Calu3 (cell line): ENCODE measurements around the gene KANK4. TPM values are rescaled to one million over a fixed set of nuclear protein-coding genes. Genes with fewer than 3 reads are reported as not detected.

ENCODE experiments used
- BruUV-seq: library from RNA; stranded (reverse); fragments of 400-500 nt; replicated peaks from 2 replicates; lab custom pipeline; 2021; lab: Mats Ljungman, UMichigan
- CTCF ChIA-PET: fragments of 300-600 bp; sonication (Branson Sonifier 250); formaldehyde crosslinking; loops from one replicate; lab custom pipeline; 2022; ENCODE audit warnings: antibody characterized with exemption; lab: Charles Lee
- DNase-seq: peaks from one replicate; pipeline ENCODE4 v3.0.0; 2022
- H3K27ac Mint-ChIP-seq: one replicate; pipeline ENCODE4 v1.8.0; 2022; ENCODE audit warnings: mixed read lengths; ENCODE audit not compliant: unreplicated experiment
- H3K27me3 Mint-ChIP-seq: one replicate; pipeline ENCODE4 v1.8.0; 2022; ENCODE audit warnings: mixed read lengths; ENCODE audit not compliant: unreplicated experiment
- H3K36me3 Mint-ChIP-seq: one replicate; pipeline ENCODE4 v1.8.0; 2022; ENCODE audit warnings: mild to moderate bottlenecking, moderate library complexity, mixed read lengths; ENCODE audit not compliant: insufficient read depth, unreplicated experiment
- H3K4me1 Mint-ChIP-seq: one replicate; pipeline ENCODE4 v1.8.0; 2022; ENCODE audit warnings: mild to moderate bottlenecking, low read depth, mixed read lengths; ENCODE audit not compliant: unreplicated experiment
- H3K4me3 Mint-ChIP-seq: one replicate; pipeline ENCODE4 v1.8.0; 2022; ENCODE audit warnings: mild to moderate bottlenecking, low read depth, moderate library complexity, mixed read lengths; ENCODE audit not compliant: unreplicated experiment
- H3K9me3 Mint-ChIP-seq: one replicate; pipeline ENCODE4 v1.8.0; 2022; ENCODE audit warnings: low read depth, mixed read lengths; ENCODE audit not compliant: unreplicated experiment
- CTCF ChIP-seq: fragments of 200-600 bp; IDR thresholded peaks from one replicate; pipeline ENCODE4 v1.8.0; 2022; ENCODE audit warnings: antibody characterized with exemption; ENCODE audit not compliant: unreplicated experiment
- intact Hi-C: fragments of 100-400 bp; cut with micrococcal nuclease; formaldehyde crosslinking; loops from one replicate; pipeline ENCODE4 v1.10.0; 2022; ENCODE audit not compliant: unreplicated experiment
- total RNA-seq: library from RNA; stranded (reverse); gene quantifications from 2 replicates; pipeline ENCODE4 v1.2.3, GENCODE V29; 2022

KANK4 gene
- total RNA-seq, 1 experiment from 2014 or later = not detected

DNA sequence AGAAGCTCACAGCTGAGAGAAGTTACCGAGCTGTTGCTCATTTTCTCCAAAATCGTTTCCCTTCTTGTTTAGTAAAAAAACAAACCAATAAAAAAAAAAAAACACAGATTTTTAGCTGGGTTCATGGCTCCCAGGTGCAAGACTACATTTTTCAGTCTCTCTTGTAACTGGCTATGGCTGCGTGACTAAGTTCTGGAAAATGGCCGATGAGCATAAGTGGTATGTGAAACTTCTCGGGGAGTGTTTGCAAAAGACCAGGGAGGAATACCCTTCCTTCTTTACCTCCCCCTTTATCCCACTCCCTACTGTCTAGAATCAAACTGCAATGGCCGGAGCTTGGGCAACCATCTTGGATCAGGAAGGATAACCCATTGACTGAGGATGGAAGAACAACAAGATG lies 38.7 kb upstream of the KANK4 start:
- TF ChIP-seq CTCF = no peak
- no peaks in the 10 kb centered on the region for H3K4me1 Mint-ChIP-seq
- intact Hi-C loops = no loop called here
- peaks cover 13% of the 10 kb centered on the region for H3K27me3 Mint-ChIP-seq
- H3K4me3 Mint-ChIP-seq = no peak overlapping the region
- no peaks in the 10 kb centered on the region for H3K9me3 Mint-ChIP-seq
- no TSS peak for BruUV-seq
- H3K27ac Mint-ChIP-seq = no peak overlapping the region
- no peak for DNase-seq
- CTCF ChIA-PET = interaction anchor here (0.5 kb wide), 1 partner anchor 126 kb away, joined by 5 read pairs; no protein-coding TSS in a partner anchor
- no peaks in the 10 kb centered on the region for H3K36me3 Mint-ChIP-seq

- Mint-ChIP-seq H3K4me3 (no peak overlapping the region), H3K9me3 (no peaks in the 10 kb centered on the region), H3K27ac (no peak overlapping the region), H3K27me3 (peaks cover 18% of the 10 kb centered on the region), H3K4me1 (no peaks in the 10 kb centered on the region), H3K36me3 (no peaks in the 10 kb centered on the region)
- CTCF ChIA-PET = no interaction called here
- DNase-seq = peak; percentile 14
- BruUV-seq = no TSS peak
- TF ChIP-seq CTCF = no peak
- intact Hi-C loops = no loop called here
Measured at GRCh38 chr1:62356257-62356835, 37.1 kb upstream of the KANK4 start.

DNA sequence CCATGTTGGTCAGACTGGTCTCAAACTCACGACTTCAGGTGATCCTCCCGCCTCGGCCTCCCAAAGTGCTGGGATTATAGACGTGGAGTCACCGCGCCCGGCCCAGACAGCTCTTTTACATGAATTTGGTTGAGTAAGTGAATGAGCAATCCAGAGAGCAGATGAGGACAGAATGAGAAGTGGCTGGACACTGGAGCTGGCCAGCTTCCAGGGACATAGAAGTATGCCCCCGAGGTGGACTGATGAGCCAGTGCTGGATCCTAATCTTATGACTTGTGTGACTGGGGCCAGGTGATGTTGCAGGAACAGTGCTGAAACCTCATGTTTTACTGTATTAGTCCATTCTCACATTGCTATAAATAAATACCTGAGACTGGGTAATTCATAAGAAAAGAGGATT lies 35.9 kb upstream of the KANK4 start:
- CTCF ChIA-PET = no interaction called here
- Mint-ChIP-seq H3K36me3 (no peaks in the 10 kb centered on the region), H3K27ac (no peak overlapping the region), H3K9me3 (no peaks in the 10 kb centered on the region), H3K4me3 (no peak overlapping the region), H3K27me3 (peaks cover 18% of the 10 kb centered on the region), H3K4me1 (no peaks in the 10 kb centered on the region)
- no peak for TF ChIP-seq CTCF
- no peak for DNase-seq
- BruUV-seq = no TSS peak
- intact Hi-C loops = no loop called here

- H3K36me3 Mint-ChIP-seq = no peaks in the 10 kb centered on the region
- CTCF ChIA-PET = no interaction called here
- BruUV-seq = no TSS peak
- intact Hi-C loops = no loop called here
- H3K9me3 Mint-ChIP-seq = no peaks in the 10 kb centered on the region
- H3K27me3 Mint-ChIP-seq = peaks cover 18% of the 10 kb centered on the region
- DNase-seq = no peak
- H3K27ac Mint-ChIP-seq = no peak overlapping the region
- no peak for TF ChIP-seq CTCF
- H3K4me1 Mint-ChIP-seq = no peaks in the 10 kb centered on the region
- H3K4me3 Mint-ChIP-seq = no peak overlapping the region
Measured at GRCh38 chr1:62353853-62354252, 34.6 kb upstream of the KANK4 start.
